WTC11 (cell line): ENCODE measurements around the gene KLHL22.

Experiments
- CTCF ChIP-seq: fragments of 200-600 bp; IDR thresholded peaks from 2 replicates; pipeline ENCODE4 v1.8.0; 2022; ENCODE audit warnings: antibody characterized with exemption
- E2F4 ChIP-seq: sonication (generic); formaldehyde crosslinking; IDR thresholded peaks from 2 replicates; pipeline ENCODE4 v1.8.1; 2022; ENCODE audit warnings: low read depth, mild to moderate bottlenecking, moderate library complexity, missing genetic modification reagents, borderline replicate concordance
- IRF2 ChIP-seq: sonication (generic); formaldehyde crosslinking; IDR thresholded peaks from 2 replicates; pipeline ENCODE4 v1.8.0; 2022; ENCODE audit warnings: low read depth, missing genetic modification reagents, borderline replicate concordance
- MXD4 ChIP-seq: fragments of 250-450 bp; sonication (Bioruptor Pico); IDR thresholded peaks from 2 replicates; pipeline ENCODE4 v1.8.0; 2021; ENCODE audit warnings: mild to moderate bottlenecking, moderate library complexity, borderline replicate concordance
- TCF7 ChIP-seq: sonication (generic); formaldehyde crosslinking; IDR thresholded peaks from 2 replicates; pipeline ENCODE4 v1.8.0; 2022; ENCODE audit warnings: mild to moderate bottlenecking, low read depth, missing genetic modification reagents, moderate library complexity

GRCh38 chr22:20523086-20523983 is 27.7 kb upstream of the KLHL22 start:
- TF ChIP-seq TCF7 (CRISPR knock-in tag) (no peak), IRF2 (CRISPR knock-in tag) (no peak), E2F4 (no peak), CTCF (no peak), MXD4 (CRISPR knock-in tag) (no peak)
